Neural cell (in vitro differentiated cells): ENCODE results near the gene FOXF1. TPM values are rescaled to one million over a fixed set of nuclear protein-coding genes. Genes with fewer than 3 reads are reported as not detected.

Experiments used
- H2AFZ ChIP-seq: fragments of 200-600, 300-800 bp; sonication (generic), shearing (Covaris generic); 2 replicates; pipeline ENCODE4 v1.6.0; 2014; ENCODE audit warnings: low read depth, mild to moderate bottlenecking, antibody characterized with exemption, low read length, moderate library complexity
- H3F3A ChIP-seq: fragments of 200-600 bp; shearing (Covaris generic); 2 replicates; pipeline ENCODE4 v1.6.1; 2016; ENCODE audit warnings: mild to moderate bottlenecking, moderate library complexity, mixed read lengths, antibody characterized with exemption, low read length; ENCODE audit not compliant: insufficient read depth, poor library complexity, severe bottlenecking
- H3K27ac ChIP-seq: fragments of 200-600, 300-800 bp; sonication (generic), shearing (Covaris generic); 2 replicates; pipeline ENCODE4 v1.5.1; 2014; ENCODE audit warnings: mild to moderate bottlenecking, low read length, moderate library complexity
- H3K27me3 ChIP-seq: fragments of 300-800, 200-600 bp; sonication (generic), shearing (Covaris generic); 2 replicates; pipeline ENCODE4 v1.6.0; 2014; ENCODE audit warnings: mild to moderate bottlenecking, low read depth, low read length, moderate library complexity; ENCODE audit not compliant: insufficient read depth
- H3K36me3 ChIP-seq: fragments of 300-800, 200-600 bp; sonication (generic), shearing (Covaris generic); 2 replicates; pipeline ENCODE4 v1.5.1; 2014; ENCODE audit warnings: mild to moderate bottlenecking, antibody characterized with exemption, low read length, moderate library complexity; ENCODE audit not compliant: insufficient read depth
- H3K4me2 ChIP-seq: fragments of 300-800, 200-600 bp; sonication (generic), shearing (Covaris generic); 2 replicates; pipeline ENCODE4 v1.6.0; 2014; ENCODE audit warnings: mild to moderate bottlenecking, low read length
- H3K4me3 ChIP-seq: fragments of 300-800, 200-600 bp; sonication (generic), shearing (Covaris generic); 2 replicates; pipeline ENCODE4 v1.5.1; 2014; ENCODE audit warnings: mild to moderate bottlenecking, low read length, moderate library complexity
- H3K79me2 ChIP-seq: fragments of 200-600 bp; shearing (Covaris generic); replicated peaks from 2 replicates; pipeline ENCODE4 v1.6.0; 2014; ENCODE audit warnings: mild to moderate bottlenecking, low read length, moderate library complexity; ENCODE audit not compliant: insufficient read depth
- H3K9ac ChIP-seq: fragments of 300-800, 200-600 bp; sonication (generic), shearing (Covaris generic); 2 replicates; pipeline ENCODE4 v1.6.1; 2016; ENCODE audit warnings: mild to moderate bottlenecking, low read length, mixed read lengths
- H3K9me2 ChIP-seq: fragments of 200-600 bp; shearing (Covaris generic); 2 replicates; pipeline ENCODE4 v1.6.1; 2016; ENCODE audit warnings: mild to moderate bottlenecking, low read length, mixed read lengths; ENCODE audit not compliant: insufficient read depth
- H3K9me3 ChIP-seq: fragments of 200-600, 300-800 bp; sonication (generic), shearing (Covaris generic); 2 replicates; pipeline ENCODE4 v1.6.1; 2016; ENCODE audit warnings: mild to moderate bottlenecking, mixed run types, low read length, moderate library complexity, mixed read lengths
- H4K20me1 ChIP-seq: fragments of 200-600 bp; shearing (Covaris generic); 2 replicates; pipeline ENCODE4 v1.6.1; 2016; ENCODE audit warnings: mild to moderate bottlenecking, mixed run types; ENCODE audit not compliant: insufficient read depth
- EP300 ChIP-seq: fragments of 450-650 bp; conservative IDR thresholded peaks from 2 replicates; pipeline ENCODE4 v1.6.1; 2014; ENCODE audit warnings: antibody characterized with exemption, mild to moderate bottlenecking, moderate library complexity; ENCODE audit not compliant: poor library complexity, severe bottlenecking
- EZH2 ChIP-seq: fragments of 200-600, 300-800 bp; shearing (Covaris generic), sonication (generic); IDR thresholded peaks from 2 replicates; pipeline ENCODE4 v1.6.1; 2014; ENCODE audit warnings: antibody characterized with exemption, low read length, borderline replicate concordance, mild to moderate bottlenecking; ENCODE audit not compliant: insufficient read depth, poor library complexity, severe bottlenecking
- MXI1 ChIP-seq: fragments of 450-650 bp; conservative IDR thresholded peaks from 2 replicates; pipeline ENCODE4 v1.6.1; 2014; ENCODE audit warnings: antibody characterized with exemption, mild to moderate bottlenecking; ENCODE audit not compliant: poor library complexity, severe bottlenecking
- POLR2AphosphoS5 ChIP-seq: IDR thresholded peaks from 2 replicates; pipeline ENCODE4 v1.6.1; 2012
- RAD21 ChIP-seq: fragments of 450-650 bp; conservative IDR thresholded peaks from 2 replicates; pipeline ENCODE4 v1.6.1; 2014; ENCODE audit warnings: antibody characterized with exemption, mild to moderate bottlenecking, moderate library complexity
- SMC3 ChIP-seq: fragments of 450-650 bp; conservative IDR thresholded peaks from 2 replicates; pipeline ENCODE4 v1.6.1; 2014; ENCODE audit warnings: antibody characterized with exemption, mild to moderate bottlenecking, moderate library complexity; ENCODE audit not compliant: poor library complexity
- TAF1 ChIP-seq: IDR thresholded peaks from 2 replicates; pipeline ENCODE4 v1.6.1; 2012; ENCODE audit warnings: low read depth
- polyA plus RNA-seq: library from polyadenylated mRNA; depleted of rRNA; stranded (reverse); fragments of >200 nt; gene quantifications from 2 replicates; pipeline ENCODE4 v1.2.3, GENCODE V29; 2014
- TF ChIP-seq, protein P1 (sequence below): IDR thresholded peaks from 2 replicates; pipeline ENCODE4 v1.6.1; 2012; ENCODE audit warnings: borderline replicate concordance
- TF ChIP-seq, protein P2 (sequence below): fragments of 450-650 bp; IDR thresholded peaks from 2 replicates; pipeline ENCODE4 v1.5.1; 2014; ENCODE audit warnings: antibody characterized with exemption, mild to moderate bottlenecking, moderate library complexity; ENCODE audit not compliant: poor library complexity, severe bottlenecking

FOXF1 gene
- polyA plus RNA-seq, 1 donor from 2014 or later = not detected

DNA sequence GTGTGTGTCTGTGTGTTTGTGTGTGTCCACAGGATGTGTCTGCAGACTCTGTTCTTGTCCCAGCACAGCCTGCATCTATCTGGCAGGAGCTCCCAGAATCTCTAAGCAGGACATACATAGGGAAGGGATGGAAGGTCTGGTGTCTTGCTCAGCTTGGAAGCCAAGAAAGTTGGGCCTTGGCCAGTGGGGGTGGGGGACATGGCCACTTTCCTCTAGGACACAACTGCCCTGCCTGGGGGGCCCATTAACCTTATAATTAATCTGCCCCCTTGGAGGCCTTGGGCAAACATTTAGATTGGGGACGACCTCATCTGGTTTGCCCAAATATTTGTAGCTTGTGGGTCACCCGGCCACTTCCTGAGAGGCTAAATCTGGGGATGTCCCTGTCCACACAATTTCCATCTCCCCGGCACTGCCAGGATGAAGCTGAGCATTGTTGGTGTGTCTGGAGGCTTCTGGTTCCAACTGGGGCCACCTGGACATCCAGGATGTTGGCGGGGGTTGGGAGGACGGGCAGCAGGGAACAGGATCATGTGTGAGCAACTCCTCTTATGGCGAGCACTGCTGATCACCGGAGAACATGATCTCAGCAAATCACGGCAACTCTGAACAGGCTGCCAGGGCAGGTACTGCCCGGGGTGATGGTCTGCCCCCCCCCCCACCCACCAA lies 17.2 kb upstream of the FOXF1 start:
- Histone ChIP-seq H3K27me3 (peaks cover 90% of the 10 kb centered on the region), H4K20me1 (no peaks in the 10 kb centered on the region)

DNA sequence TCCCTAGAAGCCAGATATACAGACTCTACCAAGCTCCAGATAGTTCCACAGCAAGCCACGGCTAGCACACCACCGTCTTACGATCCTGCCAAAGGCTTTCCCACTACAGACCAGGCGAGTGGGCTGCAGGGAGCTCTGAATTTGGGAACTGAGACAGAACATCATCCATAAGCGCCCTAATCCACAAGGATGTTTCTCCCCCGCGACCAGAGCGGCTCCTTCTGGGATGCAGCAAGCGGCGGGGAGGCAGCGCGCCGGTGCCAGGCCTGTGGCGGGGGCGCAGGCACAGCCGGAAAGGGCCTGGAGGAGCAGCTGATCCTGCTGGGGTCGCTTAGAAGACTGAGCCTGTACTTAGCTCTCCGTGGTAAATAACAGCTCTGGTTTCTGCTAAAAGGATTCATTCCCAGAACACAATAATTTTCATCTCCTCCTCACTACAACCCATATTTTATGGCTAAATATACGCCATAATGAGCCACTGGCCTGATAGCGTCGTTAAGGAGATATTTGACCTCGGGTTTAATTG lies 16.2 kb upstream of the FOXF1 start:
- Histone ChIP-seq H3F3A (no peaks in the 10 kb centered on the region), H3K4me2 (no peak overlapping the region), H4K20me1 (no peaks in the 10 kb centered on the region), H3K9ac (no peak overlapping the region), H3K9me2 (no peaks in the 10 kb centered on the region), H3K9me3 (no peaks in the 10 kb centered on the region), H3K36me3 (no peaks in the 10 kb centered on the region), H3K27me3 (peaks cover 98% of the 10 kb centered on the region), H3K79me2 (no peaks in the 10 kb centered on the region), H3K4me3 (peak overlapping the region; percentile 48), H3K27ac (no peak overlapping the region), H2AFZ (no peak overlapping the region)
- TF ChIP-seq, protein P1, sequence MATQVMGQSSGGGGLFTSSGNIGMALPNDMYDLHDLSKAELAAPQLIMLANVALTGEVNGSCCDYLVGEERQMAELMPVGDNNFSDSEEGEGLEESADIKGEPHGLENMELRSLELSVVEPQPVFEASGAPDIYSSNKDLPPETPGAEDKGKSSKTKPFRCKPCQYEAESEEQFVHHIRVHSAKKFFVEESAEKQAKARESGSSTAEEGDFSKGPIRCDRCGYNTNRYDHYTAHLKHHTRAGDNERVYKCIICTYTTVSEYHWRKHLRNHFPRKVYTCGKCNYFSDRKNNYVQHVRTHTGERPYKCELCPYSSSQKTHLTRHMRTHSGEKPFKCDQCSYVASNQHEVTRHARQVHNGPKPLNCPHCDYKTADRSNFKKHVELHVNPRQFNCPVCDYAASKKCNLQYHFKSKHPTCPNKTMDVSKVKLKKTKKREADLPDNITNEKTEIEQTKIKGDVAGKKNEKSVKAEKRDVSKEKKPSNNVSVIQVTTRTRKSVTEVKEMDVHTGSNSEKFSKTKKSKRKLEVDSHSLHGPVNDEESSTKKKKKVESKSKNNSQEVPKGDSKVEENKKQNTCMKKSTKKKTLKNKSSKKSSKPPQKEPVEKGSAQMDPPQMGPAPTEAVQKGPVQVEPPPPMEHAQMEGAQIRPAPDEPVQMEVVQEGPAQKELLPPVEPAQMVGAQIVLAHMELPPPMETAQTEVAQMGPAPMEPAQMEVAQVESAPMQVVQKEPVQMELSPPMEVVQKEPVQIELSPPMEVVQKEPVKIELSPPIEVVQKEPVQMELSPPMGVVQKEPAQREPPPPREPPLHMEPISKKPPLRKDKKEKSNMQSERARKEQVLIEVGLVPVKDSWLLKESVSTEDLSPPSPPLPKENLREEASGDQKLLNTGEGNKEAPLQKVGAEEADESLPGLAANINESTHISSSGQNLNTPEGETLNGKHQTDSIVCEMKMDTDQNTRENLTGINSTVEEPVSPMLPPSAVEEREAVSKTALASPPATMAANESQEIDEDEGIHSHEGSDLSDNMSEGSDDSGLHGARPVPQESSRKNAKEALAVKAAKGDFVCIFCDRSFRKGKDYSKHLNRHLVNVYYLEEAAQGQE = no peak
- no peak for TF ChIP-seq EP300
- peak; percentile 26 for TF ChIP-seq POLR2AphosphoS5
- no peak for TF ChIP-seq MXI1
- TF ChIP-seq TAF1 = no peak
- TF ChIP-seq EZH2 = no peak
- no peak for TF ChIP-seq SMC3

More for the DNA sequence above, 17.2 kb upstream of the FOXF1 start:
- TF ChIP-seq, protein P1 = no peak
- TF ChIP-seq TAF1 (no peak), MXI1 (no peak), POLR2AphosphoS5 (no peak), RAD21 (no peak), EP300 (no peak), EZH2 (no peak), SMC3 (no peak)
- TF ChIP-seq, protein P2, sequence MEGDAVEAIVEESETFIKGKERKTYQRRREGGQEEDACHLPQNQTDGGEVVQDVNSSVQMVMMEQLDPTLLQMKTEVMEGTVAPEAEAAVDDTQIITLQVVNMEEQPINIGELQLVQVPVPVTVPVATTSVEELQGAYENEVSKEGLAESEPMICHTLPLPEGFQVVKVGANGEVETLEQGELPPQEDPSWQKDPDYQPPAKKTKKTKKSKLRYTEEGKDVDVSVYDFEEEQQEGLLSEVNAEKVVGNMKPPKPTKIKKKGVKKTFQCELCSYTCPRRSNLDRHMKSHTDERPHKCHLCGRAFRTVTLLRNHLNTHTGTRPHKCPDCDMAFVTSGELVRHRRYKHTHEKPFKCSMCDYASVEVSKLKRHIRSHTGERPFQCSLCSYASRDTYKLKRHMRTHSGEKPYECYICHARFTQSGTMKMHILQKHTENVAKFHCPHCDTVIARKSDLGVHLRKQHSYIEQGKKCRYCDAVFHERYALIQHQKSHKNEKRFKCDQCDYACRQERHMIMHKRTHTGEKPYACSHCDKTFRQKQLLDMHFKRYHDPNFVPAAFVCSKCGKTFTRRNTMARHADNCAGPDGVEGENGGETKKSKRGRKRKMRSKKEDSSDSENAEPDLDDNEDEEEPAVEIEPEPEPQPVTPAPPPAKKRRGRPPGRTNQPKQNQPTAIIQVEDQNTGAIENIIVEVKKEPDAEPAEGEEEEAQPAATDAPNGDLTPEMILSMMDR = no peak
- Histone ChIP-seq H3F3A (no peaks in the 10 kb centered on the region), H3K27ac (no peak overlapping the region), H3K4me3 (no peak overlapping the region), H3K36me3 (no peaks in the 10 kb centered on the region), H3K9me3 (no peaks in the 10 kb centered on the region), H3K4me2 (no peak overlapping the region), H3K9me2 (no peaks in the 10 kb centered on the region), H3K79me2 (no peaks in the 10 kb centered on the region), H2AFZ (no peak overlapping the region), H3K9ac (no peak overlapping the region)
